ENCODE results near the gene MRPL24. TPM values are rescaled to one million over a fixed set of nuclear protein-coding genes. Genes with fewer than 3 reads are reported as not detected.

MRPL24 gene
- total and polyA plus RNA-seq, 2 of the 4 experiments (the other 2 are of a cell fraction) = 68.8 to 99.5 TPM

DNA sequence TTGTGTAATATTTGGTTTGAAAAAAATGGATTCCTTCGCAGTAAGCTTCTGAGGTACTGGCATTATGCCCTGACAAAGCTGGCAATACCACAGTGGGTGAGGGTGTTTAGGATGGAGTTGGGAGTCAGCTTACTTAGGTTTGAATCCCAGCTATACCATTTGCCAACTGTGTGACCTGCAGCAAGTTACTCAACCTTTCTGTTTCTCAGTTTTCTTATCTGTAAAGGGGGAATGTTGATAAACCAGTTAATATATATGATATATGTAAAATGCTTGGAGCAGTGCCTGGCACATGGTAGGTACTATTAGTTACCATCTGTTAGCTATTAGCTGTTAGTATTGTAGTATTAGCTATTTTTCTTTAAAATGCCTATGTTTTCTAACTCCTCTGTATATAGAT, 15.5 kb upstream of the MRPL24 start:
- H3K79me1 ChIP-seq (ENCODE audit: low read depth in 1 of 2, low read length in 2 of 2) = peaks cover 10 to 20% of the 10 kb centered on the region in 2 experiments
- intact Hi-C loops (cut with micrococcal nuclease) = no loop called here
- H3K4me1 ChIP-seq (ENCODE audit: control insufficient read depth, insufficient read depth, low read length) = peaks cover 4% of the 10 kb centered on the region
- H4K91ac ChIP-seq (ENCODE audit: insufficient read depth, low read depth, low read length) = no peak overlapping the region
- H4K5ac ChIP-seq (ENCODE audit: low read depth, low read length) = no peak overlapping the region
- BruUV-seq (replicated peaks) = no TSS peak
- H3K14ac ChIP-seq (replicated peaks; ENCODE audit: low read depth, low read length) = no peak overlapping the region
- dilution Hi-C loops (cut with HindIII; ENCODE audit: low sequenced_read_pairs, unreplicated experiment) = no loop called here
- no peak overlapping the region for H4K8ac ChIP-seq (ENCODE audit: low read depth in 2 of 2, low read length in 2 of 2)
- ChIA-PET POLR2A (ENCODE audit: unreplicated experiment) (no interaction called here), CTCF (interaction anchor here (1.0 kb wide), 1 partner anchor 30 kb away, joined by 3 read pairs; no protein-coding TSS in a partner anchor)
- no peak overlapping the region for H2AK9ac ChIP-seq (replicated peaks; ENCODE audit: low read depth, low read length, poor library complexity)
- TF ChIP-seq MAFK (IDR thresholded peaks at IDR 0.05; ENCODE audit: low read depth, low read length) (no peak), RCOR1 (IDR thresholded peaks at IDR 0.05; ENCODE audit: insufficient replicate concordance, low read length) (no peak), RAD21 (IDR thresholded peaks at IDR 0.05; ENCODE audit: low read length) (no peak), RFX5 (IDR thresholded peaks at IDR 0.05; ENCODE audit: low read depth, low read length) (no peak), POLR2A (IDR thresholded peaks at IDR 0.05; ENCODE audit: low read depth, low read length) (no peak), BHLHE40 (IDR thresholded peaks at IDR 0.05; ENCODE audit: low read depth, low read length) (no peak)
- TF ChIP-seq, protein P1, sequence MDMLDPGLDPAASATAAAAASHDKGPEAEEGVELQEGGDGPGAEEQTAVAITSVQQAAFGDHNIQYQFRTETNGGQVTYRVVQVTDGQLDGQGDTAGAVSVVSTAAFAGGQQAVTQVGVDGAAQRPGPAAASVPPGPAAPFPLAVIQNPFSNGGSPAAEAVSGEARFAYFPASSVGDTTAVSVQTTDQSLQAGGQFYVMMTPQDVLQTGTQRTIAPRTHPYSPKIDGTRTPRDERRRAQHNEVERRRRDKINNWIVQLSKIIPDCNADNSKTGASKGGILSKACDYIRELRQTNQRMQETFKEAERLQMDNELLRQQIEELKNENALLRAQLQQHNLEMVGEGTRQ (IDR thresholded peaks at IDR 0.05; ENCODE audit: low read depth, low read length) = no peak
- TF ChIP-seq, protein P2, sequence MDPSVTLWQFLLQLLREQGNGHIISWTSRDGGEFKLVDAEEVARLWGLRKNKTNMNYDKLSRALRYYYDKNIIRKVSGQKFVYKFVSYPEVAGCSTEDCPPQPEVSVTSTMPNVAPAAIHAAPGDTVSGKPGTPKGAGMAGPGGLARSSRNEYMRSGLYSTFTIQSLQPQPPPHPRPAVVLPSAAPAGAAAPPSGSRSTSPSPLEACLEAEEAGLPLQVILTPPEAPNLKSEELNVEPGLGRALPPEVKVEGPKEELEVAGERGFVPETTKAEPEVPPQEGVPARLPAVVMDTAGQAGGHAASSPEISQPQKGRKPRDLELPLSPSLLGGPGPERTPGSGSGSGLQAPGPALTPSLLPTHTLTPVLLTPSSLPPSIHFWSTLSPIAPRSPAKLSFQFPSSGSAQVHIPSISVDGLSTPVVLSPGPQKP (IDR thresholded peaks at IDR 0.05; ENCODE audit: borderline replicate concordance, low read depth, low read length) = no peak
- TF ChIP-seq, protein P3, sequence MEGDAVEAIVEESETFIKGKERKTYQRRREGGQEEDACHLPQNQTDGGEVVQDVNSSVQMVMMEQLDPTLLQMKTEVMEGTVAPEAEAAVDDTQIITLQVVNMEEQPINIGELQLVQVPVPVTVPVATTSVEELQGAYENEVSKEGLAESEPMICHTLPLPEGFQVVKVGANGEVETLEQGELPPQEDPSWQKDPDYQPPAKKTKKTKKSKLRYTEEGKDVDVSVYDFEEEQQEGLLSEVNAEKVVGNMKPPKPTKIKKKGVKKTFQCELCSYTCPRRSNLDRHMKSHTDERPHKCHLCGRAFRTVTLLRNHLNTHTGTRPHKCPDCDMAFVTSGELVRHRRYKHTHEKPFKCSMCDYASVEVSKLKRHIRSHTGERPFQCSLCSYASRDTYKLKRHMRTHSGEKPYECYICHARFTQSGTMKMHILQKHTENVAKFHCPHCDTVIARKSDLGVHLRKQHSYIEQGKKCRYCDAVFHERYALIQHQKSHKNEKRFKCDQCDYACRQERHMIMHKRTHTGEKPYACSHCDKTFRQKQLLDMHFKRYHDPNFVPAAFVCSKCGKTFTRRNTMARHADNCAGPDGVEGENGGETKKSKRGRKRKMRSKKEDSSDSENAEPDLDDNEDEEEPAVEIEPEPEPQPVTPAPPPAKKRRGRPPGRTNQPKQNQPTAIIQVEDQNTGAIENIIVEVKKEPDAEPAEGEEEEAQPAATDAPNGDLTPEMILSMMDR (conservative IDR thresholded peaks at IDR 0.05; ENCODE audit: low read depth, low read length) = no peak
- DNase-seq (no peak), ATAC-seq (ENCODE audit: low read depth) (no peak)
- WGBS, 2 experiments (ENCODE audit: extremely low coverage in 2 of 2, insufficient read length in 1 of 2) = no CpG with 5 or more reads among the region's 1 CpG
- H2BK20ac ChIP-seq (ENCODE audit: low read depth, low read length) = no peak overlapping the region
- no peak overlapping the region for H3K9ac ChIP-seq (ENCODE audit: low read depth, low read length)
- H3K4me2 ChIP-seq (ENCODE audit: low read depth, low read length) = no peak overlapping the region
- no peak overlapping the region for H3K18ac ChIP-seq (ENCODE audit: low read depth, low read length)
- H2BK120ac ChIP-seq (ENCODE audit: low read depth, low read length) = no peak overlapping the region
- H3K9me3 ChIP-seq (ENCODE audit: control insufficient read depth, insufficient read depth, low read length) = no peaks in the 10 kb centered on the region
- H3K36me3 ChIP-seq (ENCODE audit: control insufficient read depth, insufficient read depth, low read length) = no peaks in the 10 kb centered on the region
- no peaks in the 10 kb centered on the region for H4K20me1 ChIP-seq (ENCODE audit: insufficient read depth, low read length)
- no peak overlapping the region for H3K4ac ChIP-seq (ENCODE audit: low read depth, low read length)
- no peak overlapping the region for H3K56ac ChIP-seq (ENCODE audit: extremely low read depth, insufficient read depth, low read length)
- no peak overlapping the region for H2AK5ac ChIP-seq (ENCODE audit: low read depth, low read length)
- H3K27ac ChIP-seq (ENCODE audit: insufficient read depth, low read length) = no peak overlapping the region
- H2AFZ ChIP-seq (replicated peaks; ENCODE audit: low read length, poor library complexity) = no peak overlapping the region
- H3K23ac ChIP-seq (ENCODE audit: low read depth, low read length) = no peak overlapping the region
- 0 out of 2 replicates have a peak, but pooled peaks cover 3% of the 10 kb centered on the region for H3K9me1 ChIP-seq (ENCODE audit: insufficient read depth, low read length)
- no peak overlapping the region for H2BK15ac ChIP-seq (ENCODE audit: low read depth, low read length)
- in situ Hi-C loops (cut with MboI; ENCODE audit: low sequenced_read_pairs) = no loop called here
- no peak overlapping the region for H3K4me3 ChIP-seq (ENCODE audit: insufficient read depth, low read depth, low read length)
- no peaks in the 10 kb centered on the region for H3K27me3 ChIP-seq (ENCODE audit: control insufficient read depth, insufficient read depth, low read length)
- H2BK5ac ChIP-seq (ENCODE audit: low read depth, low read length, poor library complexity, severe bottlenecking) = no peak overlapping the region

Measured in IMR-90 (cell line).